Stimulated activated CD4-positive, alpha-beta T cell treated with anti-CD3 and anti-CD28 coated beads, Interleukin-2, amount 100 ng/mL, for 48 hours (primary cell): Measurements from ENCODE around the gene VPS37B.

Experiments used
- DNase-seq, 2 donors: peaks; one replicate each; pipeline ENCODE4 v3.0.0-alpha.2; 2020

Gene VPS37B

DNA sequence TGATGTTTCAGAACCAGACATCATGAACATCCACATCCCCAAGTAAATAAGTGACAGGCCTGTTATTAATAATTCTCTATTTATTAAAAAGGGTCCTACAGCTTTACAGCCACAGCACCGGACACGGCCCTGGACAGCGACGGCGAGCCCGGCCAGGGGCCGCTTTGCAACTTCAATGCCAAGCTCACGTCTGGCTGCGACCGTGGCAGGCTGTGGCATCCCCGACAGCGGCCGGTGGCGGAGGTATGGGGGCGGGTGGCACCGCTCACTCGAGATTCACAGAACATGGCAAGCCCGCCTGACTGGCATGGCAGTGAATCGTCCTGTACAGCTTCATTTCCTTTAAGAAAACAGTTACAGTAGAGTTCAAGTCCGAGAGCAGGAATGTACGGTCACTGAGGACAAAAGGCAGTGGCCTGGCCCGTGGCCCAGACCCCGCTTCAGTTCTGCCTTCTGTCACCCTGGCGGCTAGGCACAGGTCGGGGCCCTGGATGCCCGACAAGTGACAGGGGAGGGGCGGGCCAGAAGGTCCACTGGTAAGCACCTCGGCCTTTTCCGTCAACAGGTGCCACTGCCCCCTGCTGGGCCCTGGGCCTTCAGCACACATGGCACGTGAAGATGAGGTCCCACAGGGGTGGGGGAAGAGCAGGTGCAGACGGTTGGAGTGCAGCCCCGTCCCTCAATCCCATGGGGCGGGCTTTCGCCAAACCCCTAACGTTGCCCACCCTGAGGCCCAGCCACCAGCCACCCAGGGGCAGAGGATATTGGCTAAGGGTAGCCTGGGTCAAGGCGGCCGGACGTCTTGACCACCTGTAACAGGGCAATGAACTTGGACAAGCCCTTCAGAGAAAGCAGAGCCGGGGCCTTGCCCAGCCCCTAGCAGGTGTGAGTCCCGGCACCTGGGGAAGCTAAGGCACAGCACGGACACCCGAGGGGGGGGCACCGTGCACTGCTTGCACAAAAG lies 30.4 kb downstream of the VPS37B start:
- DNase-seq = no peak

DNA sequence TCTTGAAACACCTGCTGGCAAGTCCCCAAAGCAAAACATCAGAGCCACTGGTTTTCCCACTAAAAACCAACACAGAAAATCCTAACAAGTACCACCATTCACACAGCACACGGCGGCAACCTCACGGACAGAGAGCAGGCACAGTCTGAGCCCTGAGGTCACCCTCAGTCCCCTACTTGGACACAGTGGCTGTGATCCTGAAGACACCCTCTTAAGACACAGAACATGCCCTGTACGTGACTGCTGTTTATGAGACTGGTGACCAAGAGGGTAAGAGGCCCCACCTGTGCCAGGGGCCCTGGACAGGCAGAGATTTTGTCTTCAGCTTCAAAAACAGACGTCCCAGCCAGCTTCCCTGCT lies 31.1 kb downstream of the VPS37B start:
- no peak for DNase-seq

DNA sequence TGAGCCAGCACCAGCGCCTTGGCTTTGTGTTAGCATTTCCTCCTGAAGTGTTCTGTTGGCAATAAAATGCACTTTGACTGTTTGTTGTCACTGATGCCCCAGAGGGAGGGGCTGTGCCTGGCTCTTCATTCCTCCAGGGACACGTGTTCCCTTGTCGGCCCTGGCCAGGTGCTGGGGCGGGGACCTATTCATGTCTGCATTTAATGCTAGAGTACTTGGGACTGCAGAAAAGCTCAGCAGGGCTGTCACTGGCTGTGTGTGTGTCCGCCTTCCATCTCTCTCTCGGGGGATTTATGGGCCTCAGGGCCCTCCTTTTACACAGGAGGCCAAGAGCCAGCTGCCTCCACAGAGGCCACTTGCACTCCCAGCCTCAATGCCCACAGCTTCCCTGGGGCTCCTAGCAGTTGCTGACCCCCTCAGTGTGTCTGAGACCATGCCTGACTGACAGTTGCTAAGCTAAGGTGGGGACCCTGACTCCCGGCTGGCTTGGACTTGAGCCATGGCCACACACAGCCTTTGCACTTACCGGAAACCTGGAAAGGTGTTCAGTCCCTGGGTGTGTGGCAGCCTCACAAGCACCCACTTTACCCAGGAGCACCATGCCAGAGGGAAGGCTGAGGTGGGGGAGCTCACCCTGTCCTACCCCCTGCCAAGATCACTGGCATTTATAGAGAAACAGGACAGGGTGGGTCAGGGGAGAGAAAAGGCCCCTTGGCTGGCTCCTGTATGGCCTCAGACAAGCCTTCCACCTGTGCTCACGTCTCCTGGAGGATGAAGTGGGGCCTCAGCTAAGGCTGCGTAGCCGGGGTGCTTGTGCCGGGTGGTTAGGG lies 32.8 kb downstream of the VPS37B start:
- no peak for DNase-seq

DNA sequence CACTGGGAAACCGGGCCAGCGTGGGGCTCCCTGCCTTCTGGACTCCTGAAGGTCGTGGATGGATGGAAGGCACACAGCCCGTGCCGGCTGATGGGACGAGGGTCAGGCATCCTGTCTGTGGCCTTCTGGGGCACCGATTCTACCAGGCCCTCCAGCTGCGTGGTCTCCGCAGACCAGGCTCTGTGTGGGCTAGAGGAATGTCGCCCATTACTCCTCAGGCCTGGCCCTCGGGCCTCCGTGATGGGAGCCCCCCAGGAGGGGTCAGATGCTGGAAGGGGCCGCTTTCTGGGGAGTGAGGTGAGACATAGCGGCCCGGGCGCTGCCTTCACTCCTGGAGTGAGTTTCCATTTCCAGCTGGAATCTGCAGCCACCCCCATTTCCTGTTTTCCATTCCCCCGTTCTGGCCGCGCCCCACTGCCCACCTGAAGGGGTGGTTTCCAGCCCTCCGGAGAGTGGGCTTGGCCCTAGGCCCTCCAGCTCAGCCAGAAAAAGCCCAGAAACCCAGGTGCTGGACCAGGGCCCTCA lies 33.8 kb downstream of the VPS37B start:
- no peak for DNase-seq

- DNase-seq = no peak
Observed at GRCh38 chr12:122861587-122861970, 34.3 kb downstream of the VPS37B start.

- DNase-seq = no peak
Observed at GRCh38 chr12:122860854-122861586, 34.9 kb downstream of the VPS37B start.

GRCh38 chr12:122860040-122860853 lies 35.7 kb downstream of the VPS37B start:
- DNase-seq = peak; percentile 84 to 85

DNA sequence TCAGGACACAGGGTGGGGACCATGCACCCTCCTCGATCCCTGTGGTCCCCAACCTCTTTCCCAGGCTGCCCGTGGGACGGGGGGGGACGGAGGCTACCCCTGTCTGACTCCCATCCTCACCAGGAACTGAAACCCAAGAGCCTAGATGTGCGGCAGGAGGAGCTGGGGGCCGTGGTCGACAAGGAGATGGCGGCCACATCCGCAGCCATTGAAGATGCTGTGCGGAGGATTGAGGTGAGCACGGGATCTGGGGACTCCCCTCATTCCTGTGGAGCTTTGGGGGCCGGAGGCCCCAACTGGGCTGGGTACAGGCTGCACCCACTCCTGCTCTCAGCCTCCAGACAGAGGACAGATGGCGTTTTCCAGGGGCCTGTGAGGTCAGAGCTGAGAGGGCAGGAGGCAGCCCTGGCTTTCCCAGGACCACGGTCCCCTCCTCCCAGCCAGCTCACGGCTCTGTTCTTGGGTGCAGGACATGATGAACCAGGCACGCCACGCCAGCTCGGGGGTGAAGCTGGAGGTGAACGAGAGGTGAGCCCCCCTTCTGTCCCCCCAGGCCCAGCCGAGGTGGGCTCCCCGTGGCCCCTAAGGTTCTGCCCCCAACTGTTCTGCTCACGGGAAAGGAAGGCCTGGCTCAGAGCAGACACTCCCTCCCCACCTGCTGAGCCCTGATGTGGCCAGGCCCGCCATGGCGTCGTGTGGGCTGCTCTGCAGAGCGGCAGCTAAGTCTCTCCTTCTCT lies 36.5 kb downstream of the VPS37B start:
- DNase-seq = no peak

- no peak for DNase-seq
Observed at GRCh38 chr12:122858591-122859302, 37.2 kb downstream of the VPS37B start.

GRCh38 chr12:122858171-122858570 lies 37.8 kb downstream of the VPS37B start:
- DNase-seq = no peak

- no peak for DNase-seq
Observed at GRCh38 chr12:122856999-122857671, 38.8 kb downstream of the VPS37B start.

DNA sequence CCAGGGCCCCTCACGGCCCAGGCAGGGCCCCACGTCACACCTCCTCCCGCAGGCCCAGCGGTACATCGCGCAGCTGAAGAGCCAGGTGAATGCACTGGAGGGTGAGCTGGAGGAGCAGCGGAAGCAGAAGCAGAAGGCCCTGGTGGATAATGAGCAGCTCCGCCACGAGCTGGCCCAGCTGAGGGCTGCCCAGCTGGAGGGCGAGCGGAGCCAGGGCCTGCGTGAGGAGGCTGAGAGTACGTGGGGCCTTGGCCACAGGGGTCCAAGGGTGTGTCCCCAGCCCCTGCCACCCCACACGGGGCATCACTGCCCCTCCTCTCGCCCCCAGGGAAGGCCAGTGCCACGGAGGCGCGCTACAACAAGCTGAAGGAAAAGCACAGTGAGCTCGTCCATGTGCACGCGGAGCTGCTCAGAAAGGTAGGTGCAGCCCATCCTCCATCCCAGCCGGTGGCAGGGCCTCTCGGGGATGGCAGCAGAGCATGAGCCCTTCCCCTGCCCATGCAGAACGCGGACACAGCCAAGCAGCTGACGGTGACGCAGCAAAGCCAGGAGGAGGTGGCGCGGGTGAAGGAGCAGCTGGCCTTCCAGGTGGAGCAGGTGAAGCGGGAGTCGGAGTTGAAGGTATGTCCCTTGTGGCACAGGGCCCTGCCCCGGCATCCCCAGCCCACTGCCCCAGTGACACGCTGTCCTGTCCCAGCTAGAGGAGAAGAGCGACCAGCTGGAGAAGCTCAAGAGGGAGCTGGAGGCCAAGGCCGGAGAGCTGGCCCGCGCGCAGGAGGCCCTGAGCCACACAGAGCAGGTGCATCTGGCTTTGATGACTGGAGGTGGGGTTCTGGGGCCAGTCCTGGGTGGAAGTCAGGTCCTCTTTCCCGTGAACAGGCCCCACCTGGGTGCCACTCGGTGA lies 39.7 kb downstream of the VPS37B start:
- no peak for DNase-seq

DNA sequence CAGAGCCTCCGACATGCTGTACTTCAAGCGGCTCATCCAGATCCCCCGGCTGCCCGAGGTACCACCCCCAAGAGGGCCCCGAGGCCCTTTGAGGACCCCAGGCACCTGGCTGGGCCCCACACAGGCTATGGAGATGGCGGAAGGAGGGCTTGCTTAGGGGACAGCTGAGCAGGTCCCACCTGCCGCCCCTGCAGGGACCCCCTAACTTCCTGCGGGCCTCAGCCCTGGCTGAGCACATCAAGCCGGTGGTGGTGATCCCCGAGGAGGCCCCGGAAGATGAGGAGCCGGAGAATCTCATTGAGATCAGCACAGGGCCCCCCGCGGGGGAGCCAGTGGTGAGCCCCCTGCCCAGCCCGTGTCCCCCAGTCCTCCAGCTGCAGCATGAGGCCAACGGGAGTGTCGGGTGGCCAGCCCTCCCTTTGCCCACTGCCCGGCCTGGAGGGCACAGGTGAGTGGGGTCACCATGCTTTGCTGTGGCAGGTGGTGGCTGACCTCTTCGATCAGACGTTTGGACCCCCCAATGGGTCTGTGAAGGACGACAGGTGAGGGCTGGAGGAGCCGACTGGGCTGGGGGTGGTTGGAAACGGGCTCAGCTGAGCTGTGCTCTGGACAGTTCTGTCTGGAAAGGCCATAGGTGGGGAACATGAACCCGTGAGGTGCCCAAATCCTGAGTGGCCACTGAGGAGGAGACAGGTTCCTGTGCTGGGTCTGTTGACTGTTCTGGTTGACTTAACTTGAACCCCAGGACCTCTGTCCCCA lies 40.7 kb downstream of the VPS37B start:
- DNase-seq = no peak

DNA sequence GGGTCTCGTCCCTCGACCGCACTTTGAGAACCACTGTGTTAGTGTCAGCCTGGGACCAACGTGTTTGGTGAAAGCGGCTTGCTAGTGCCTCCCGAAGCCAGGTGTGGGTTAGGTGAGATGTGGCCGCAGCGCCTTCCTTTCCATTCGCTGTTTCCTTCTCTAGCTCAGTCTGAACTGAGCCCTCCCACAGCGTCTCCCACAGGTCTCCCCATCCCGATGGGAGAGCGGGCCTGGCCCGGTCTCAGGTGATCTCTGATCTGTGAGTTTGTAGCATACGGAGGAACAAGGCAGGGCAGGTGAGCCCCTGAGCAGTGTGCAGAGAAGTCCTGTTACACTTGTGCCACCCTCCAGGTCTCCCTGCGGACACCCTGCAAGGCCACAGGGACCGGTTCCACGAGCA lies 41.4 kb downstream of the VPS37B start:
- no peak for DNase-seq

DNA sequence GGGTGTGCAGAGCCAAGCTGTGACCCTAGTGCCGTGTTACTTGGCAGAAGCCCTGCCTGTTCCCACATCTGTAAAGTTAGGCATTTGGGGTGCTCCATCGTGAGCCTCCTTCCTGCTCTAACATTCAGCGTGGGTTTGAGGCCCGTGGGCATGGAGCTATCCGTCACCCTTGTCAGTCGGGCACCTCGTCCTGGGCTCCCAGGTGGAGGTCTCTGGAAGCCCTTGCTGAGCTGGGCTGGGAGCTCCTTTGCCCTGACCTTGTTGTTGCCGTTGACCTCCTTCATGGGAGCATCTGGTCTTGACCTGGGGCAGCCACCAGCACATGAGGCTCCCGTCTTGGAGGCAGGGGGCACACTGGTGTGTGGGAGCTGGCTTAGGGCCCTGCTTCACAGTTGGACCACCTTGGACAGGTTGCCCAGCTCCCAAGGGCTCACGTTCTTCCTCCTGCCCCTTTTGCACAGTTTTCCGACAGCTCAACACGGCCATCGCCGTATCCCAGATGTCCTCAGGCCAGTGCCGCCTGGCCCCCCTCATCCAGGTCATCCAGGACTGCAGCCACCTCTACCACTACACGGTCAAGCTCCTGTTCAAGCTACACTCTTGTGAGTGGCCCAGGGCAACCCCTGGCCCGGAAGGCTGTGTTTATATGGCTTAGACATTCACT lies 42.2 kb downstream of the VPS37B start:
- no peak for DNase-seq

GRCh38 chr12:122852336-122853275 lies 43.3 kb downstream of the VPS37B start:
- DNase-seq = no peak
